Thoracic aorta (tissue), 2 donors: Measurements from ENCODE around the gene FOXO3. TPM values are rescaled to one million over a fixed set of nuclear protein-coding genes. Genes with fewer than 3 reads are reported as not detected.

Source experiments
- ATAC-seq: fragments of 150-250 bp; one replicate; pipeline ENCODE4 v1.8.0; 2017; ENCODE audit warnings: low read depth; ENCODE audit not compliant: insufficient number of reproducible peaks, low FRiP score
- DNase-seq: peaks from one replicate; pipeline ENCODE4 v3.0.0-alpha.2; 2020; ENCODE audit warnings: low spot score
- H3K27ac ChIP-seq, 2 donors: fragments of 200-600 bp; sonication (generic); 1 replicate in 1 of 2; 2 replicates in 1 of 2; pipeline ENCODE4 v1.5.1; 2016; ENCODE audit warnings: mild to moderate bottlenecking in 2 of 2, moderate library complexity in 2 of 2
- H3K27me3 ChIP-seq: fragments of 200-600 bp; sonication (generic); replicated peaks from 2 replicates; pipeline ENCODE4 v1.6.0; 2016; ENCODE audit warnings: mild to moderate bottlenecking; ENCODE audit not compliant: insufficient read depth
- H3K36me3 ChIP-seq: fragments of 200-600 bp; sonication (generic); one replicate; pipeline ENCODE4 v1.5.1; 2016
- H3K4me1 ChIP-seq, 2 donors: fragments of 200-600 bp; sonication (generic); 1 replicate in 1 of 2; 2 replicates in 1 of 2; pipeline versions ENCODE4 v1.5.1 to v1.6.0; 2016; ENCODE audit warnings: low read depth in 2 of 2, mild to moderate bottlenecking in 1 of 2; ENCODE audit not compliant: control insufficient read depth in 1 of 2
- H3K4me3 ChIP-seq: fragments of 200-600 bp; sonication (generic); 2 replicates; pipeline ENCODE4 v1.5.1; 2016; ENCODE audit warnings: mild to moderate bottlenecking
- H3K9me3 ChIP-seq: fragments of 200-600 bp; sonication (generic); 2 replicates; pipeline ENCODE4 v1.5.1; 2016
- total RNA-seq, 2 donors: library from RNA; depleted of rRNA; stranded (reverse); fragments of >200 nt; gene quantifications; one replicate each; pipeline versions ENCODE4 v1.1.0 to v1.2.3, GENCODE V29; 2016
- TF ChIP-seq, protein P1 (sequence below): fragments of 200-600 bp; sonication (generic); IDR thresholded peaks from one replicate; pipeline ENCODE4 v1.5.1; 2019; ENCODE audit warnings: antibody characterized with exemption

The FOXO3 gene
- total RNA-seq, 2 donors from 2014 or later = 106 to 149 TPM

DNA sequence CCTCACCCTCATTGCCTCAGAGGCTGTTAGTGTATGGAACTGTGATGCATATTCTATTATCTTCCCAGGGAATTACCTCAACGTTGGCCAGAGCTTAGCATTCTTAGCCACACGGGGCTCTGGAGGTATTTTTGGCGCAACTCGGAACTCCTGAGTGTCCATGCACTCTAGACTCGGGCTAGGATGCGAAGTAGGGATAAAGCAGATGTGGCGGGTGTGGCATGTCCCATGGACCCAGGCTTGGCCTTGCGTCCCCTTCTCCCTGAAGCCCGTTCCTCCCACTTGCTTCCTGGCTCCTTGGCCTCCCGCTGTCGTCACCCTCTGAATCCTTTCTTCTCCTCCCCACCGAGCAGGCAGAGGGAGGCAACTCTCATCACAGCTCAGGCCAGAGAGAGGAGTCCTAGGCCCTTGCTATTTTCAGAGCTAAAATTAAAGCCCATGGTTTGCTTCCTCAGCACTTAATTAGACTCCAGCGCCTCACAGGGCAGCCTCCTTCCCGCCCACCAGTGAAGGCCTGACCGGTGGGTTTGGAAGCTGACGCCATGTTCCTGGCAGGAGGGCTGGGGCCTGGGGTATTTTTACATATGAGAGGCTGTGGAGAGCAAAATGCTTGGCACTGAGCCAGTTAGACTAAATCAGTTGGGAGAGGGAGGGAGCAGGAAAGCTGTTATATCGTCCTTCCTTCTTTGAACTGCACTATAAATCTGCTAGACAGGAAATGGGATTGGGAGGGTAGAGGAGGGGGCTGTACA lies 138.7 kb downstream of the FOXO3 start:
- Histone ChIP-seq H3K4me3 (no peak overlapping the region), H3K4me1 (peaks cover 12 to 62% of the 10 kb centered on the region in 2 donors), H3K27me3 (no peaks in the 10 kb centered on the region), H3K36me3 (no peaks in the 10 kb centered on the region), H3K9me3 (peaks cover 15% of the 10 kb centered on the region), H3K27ac (peak overlapping the region; percentile 30 to 56)
- DNase-seq (no peak), ATAC-seq (no peak)
- TF ChIP-seq, protein P1, sequence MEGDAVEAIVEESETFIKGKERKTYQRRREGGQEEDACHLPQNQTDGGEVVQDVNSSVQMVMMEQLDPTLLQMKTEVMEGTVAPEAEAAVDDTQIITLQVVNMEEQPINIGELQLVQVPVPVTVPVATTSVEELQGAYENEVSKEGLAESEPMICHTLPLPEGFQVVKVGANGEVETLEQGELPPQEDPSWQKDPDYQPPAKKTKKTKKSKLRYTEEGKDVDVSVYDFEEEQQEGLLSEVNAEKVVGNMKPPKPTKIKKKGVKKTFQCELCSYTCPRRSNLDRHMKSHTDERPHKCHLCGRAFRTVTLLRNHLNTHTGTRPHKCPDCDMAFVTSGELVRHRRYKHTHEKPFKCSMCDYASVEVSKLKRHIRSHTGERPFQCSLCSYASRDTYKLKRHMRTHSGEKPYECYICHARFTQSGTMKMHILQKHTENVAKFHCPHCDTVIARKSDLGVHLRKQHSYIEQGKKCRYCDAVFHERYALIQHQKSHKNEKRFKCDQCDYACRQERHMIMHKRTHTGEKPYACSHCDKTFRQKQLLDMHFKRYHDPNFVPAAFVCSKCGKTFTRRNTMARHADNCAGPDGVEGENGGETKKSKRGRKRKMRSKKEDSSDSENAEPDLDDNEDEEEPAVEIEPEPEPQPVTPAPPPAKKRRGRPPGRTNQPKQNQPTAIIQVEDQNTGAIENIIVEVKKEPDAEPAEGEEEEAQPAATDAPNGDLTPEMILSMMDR = no peak

- Histone ChIP-seq H3K36me3 (no peaks in the 10 kb centered on the region), H3K27me3 (no peaks in the 10 kb centered on the region), H3K4me3 (no peak overlapping the region), H3K27ac (no peak overlapping the region), H3K9me3 (peaks cover 15% of the 10 kb centered on the region), H3K4me1 (peaks cover 10 to 55% of the 10 kb centered on the region in 2 donors)
- TF ChIP-seq, protein P1 = no peak
- no peak for ATAC-seq
- DNase-seq = no peak
These were observed 141.6 kb downstream of the FOXO3 start for GRCh38 chr6:108702106-108702851.

- H3K4me3 ChIP-seq = no peak overlapping the region
- peaks cover 12% of the 10 kb centered on the region for H3K9me3 ChIP-seq
- no peaks in the 10 kb centered on the region for H3K27me3 ChIP-seq
- DNase-seq = no peak
- no peak overlapping the region for H3K27ac ChIP-seq
- ATAC-seq = no peak
- no peaks in the 10 kb centered on the region for H3K36me3 ChIP-seq
- TF ChIP-seq, protein P1 = no peak
- H3K4me1 ChIP-seq = peaks cover 0 to 29% of the 10 kb centered on the region in 2 donors
These were observed 145.9 kb downstream of the FOXO3 start for GRCh38 chr6:108706649-108707048.

DNA sequence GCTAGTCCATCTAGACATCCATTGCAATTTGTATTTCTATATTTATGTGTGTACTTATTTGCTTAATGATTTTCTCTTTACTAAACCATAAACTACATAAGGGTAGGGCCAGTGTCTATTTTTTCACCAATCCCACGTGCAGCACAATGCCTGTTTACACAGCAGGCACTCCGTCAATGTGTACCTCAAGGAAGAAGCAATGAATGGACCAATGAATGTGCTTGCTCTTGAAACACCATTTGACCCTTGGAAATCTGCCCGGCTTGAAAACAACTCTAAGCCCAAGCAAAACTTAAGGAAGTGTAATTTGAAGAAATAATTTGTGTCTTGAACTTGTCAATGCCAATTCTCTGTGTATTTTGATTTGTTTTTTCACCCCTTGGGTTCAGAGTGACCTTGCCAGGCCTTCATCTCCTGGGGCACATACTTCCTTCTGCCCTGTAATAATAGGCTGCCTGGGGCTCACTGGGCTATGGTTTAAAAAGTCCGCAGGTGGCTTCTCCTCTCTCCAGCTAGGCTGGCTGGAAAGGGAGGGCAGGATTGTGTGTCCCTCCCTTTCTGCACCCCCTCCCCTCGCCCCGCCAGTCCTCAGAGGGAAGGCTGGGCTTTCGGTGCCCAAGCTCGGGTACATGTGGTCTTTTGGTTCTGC lies 146.7 kb downstream of the FOXO3 start:
- peak overlapping the region; percentile 1 to 50 for H3K27ac ChIP-seq
- no peak for DNase-seq
- no peak overlapping the region for H3K4me3 ChIP-seq
- ATAC-seq = no peak
- TF ChIP-seq, protein P1 = no peak
- peaks cover 0 to 27% of the 10 kb centered on the region in 2 donors for H3K4me1 ChIP-seq
- no peaks in the 10 kb centered on the region for H3K27me3 ChIP-seq
- peaks cover 4% of the 10 kb centered on the region for H3K9me3 ChIP-seq
- no peaks in the 10 kb centered on the region for H3K36me3 ChIP-seq

DNA sequence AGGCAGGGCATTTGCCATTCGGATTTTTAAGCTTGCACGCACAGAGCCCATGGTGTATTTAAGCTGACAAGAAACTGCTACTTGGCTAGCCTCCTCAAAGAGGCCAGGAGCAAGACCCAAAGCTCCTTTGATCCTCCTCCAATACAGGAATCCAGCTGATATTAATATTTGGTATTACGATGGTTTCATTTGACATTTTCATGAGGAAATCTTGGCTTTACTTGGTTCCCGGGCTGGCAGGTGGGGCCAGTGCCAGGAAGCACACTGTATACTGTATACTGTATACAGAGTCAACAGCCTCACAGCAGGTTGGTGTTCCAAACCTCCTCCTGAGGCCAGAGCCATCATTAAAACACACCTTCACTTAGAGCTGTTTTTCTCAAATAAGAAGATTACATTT lies 149.3 kb downstream of the FOXO3 start:
- peaks cover 16 to 44% of the 10 kb centered on the region in 2 donors for H3K4me1 ChIP-seq
- no peaks in the 10 kb centered on the region for H3K9me3 ChIP-seq
- TF ChIP-seq, protein P1 = no peak
- ATAC-seq (no peak), DNase-seq (no peak)
- H3K36me3 ChIP-seq = no peaks in the 10 kb centered on the region
- no peak overlapping the region for H3K4me3 ChIP-seq
- H3K27ac ChIP-seq = no peak overlapping the region
- H3K27me3 ChIP-seq = no peaks in the 10 kb centered on the region
